ENCODE measurements around the gene DPPA3. TPM values are rescaled to one million over a fixed set of nuclear protein-coding genes. Genes with fewer than 3 reads are reported as not detected.

The DPPA3 gene
- total RNA-seq, 3 donors from 2014 or later (not counting 1 experiment from before 2014, with no cell fraction given) = not detected

GRCh38 chr12:7716381-7716780 lies 5.1 kb downstream of the DPPA3 start:
- Mint-ChIP-seq H3K9me3 (no peaks in the 10 kb centered on the region), H3K4me1 (no peaks in the 10 kb centered on the region), H3K4me3 (no peak overlapping the region), H3K36me3 (no peaks in the 10 kb centered on the region), H3K27ac (no peak overlapping the region), H3K27me3 (ENCODE audit: low read depth in 2 of 2) (peaks cover 0 to 25% of the 10 kb centered on the region in 2 donors)
- DNase-seq (peak in 1 of 2 donors; percentile 17), ATAC-seq (peak in 2 of 3 donors; percentile 34 to 59)
- no peaks in the 10 kb centered on the region for H3K27me3 ChIP-seq (ENCODE audit: control insufficient read depth, insufficient read depth, low read length)
- 34% methylated on average over 5 of the region's 5 CpGs for whole genome bisulfite sequencing (ENCODE audit: insufficient coverage)
- H3K4me1 ChIP-seq (ENCODE audit: control insufficient read depth, insufficient read depth, low read length) = no peaks in the 10 kb centered on the region
- intact Hi-C loops (cut with micrococcal nuclease) = loop anchor here (1.0 kb wide), 1 partner anchor 91 kb away; no protein-coding TSS in a partner anchor
- H3K4me3 ChIP-seq (ENCODE audit: low read length) = no peak overlapping the region
- TF ChIP-seq CTCF (IDR thresholded peaks at IDR 0.05) = peak; percentile 20
- H3K27ac ChIP-seq (ENCODE audit: low read length) = no peak overlapping the region
- no peaks in the 10 kb centered on the region for H3K36me3 ChIP-seq (ENCODE audit: control insufficient read depth, insufficient read depth, low read length)
- no peaks in the 10 kb centered on the region for H3K9me3 ChIP-seq (ENCODE audit: control insufficient read depth, insufficient read depth, low read length)

GRCh38 chr12:7719946-7720730 lies 8.9 kb downstream of the DPPA3 start:
- H3K27me3 ChIP-seq (ENCODE audit: control insufficient read depth, insufficient read depth, low read length) = no peaks in the 10 kb centered on the region
- DNase-seq = no peak

GRCh38 chr12:7723926-7724325 lies 12.7 kb downstream of the DPPA3 start:
- 98% methylated on average over 3 of the region's 3 CpGs for WGBS (ENCODE audit: insufficient coverage)
- no peak overlapping the region for H3K4me3 ChIP-seq (ENCODE audit: low read length)
- Mint-ChIP-seq H3K27me3 (ENCODE audit: low read depth in 2 of 2) (peaks cover under 1 to 3% of the 10 kb centered on the region in 2 donors), H3K9me3 (no peaks in the 10 kb centered on the region), H3K4me3 (no peak overlapping the region), H3K4me1 (no peaks in the 10 kb centered on the region), H3K27ac (no peak overlapping the region), H3K36me3 (no peaks in the 10 kb centered on the region)
- no peak overlapping the region for H3K27ac ChIP-seq (ENCODE audit: low read length)
- H3K27me3 ChIP-seq (ENCODE audit: control insufficient read depth, insufficient read depth, low read length) = no peaks in the 10 kb centered on the region
- no peak for ATAC-seq
- no peaks in the 10 kb centered on the region for H3K36me3 ChIP-seq (ENCODE audit: control insufficient read depth, insufficient read depth, low read length)
- no peaks in the 10 kb centered on the region for H3K9me3 ChIP-seq (ENCODE audit: control insufficient read depth, insufficient read depth, low read length)
- no peak for TF ChIP-seq CTCF (IDR thresholded peaks at IDR 0.05)
- no peak for DNase-seq
- no peaks in the 10 kb centered on the region for H3K4me1 ChIP-seq (ENCODE audit: control insufficient read depth, insufficient read depth, low read length)
- intact Hi-C loops (cut with micrococcal nuclease) = no loop called here

More at GRCh38 chr12:7719946-7720730, 8.9 kb downstream of the DPPA3 start:
- no peak for ATAC-seq
- no peaks in the 10 kb centered on the region for H3K9me3 Mint-ChIP-seq
- TF ChIP-seq CTCF (IDR thresholded peaks at IDR 0.05) = no peak
- H3K27ac ChIP-seq (ENCODE audit: low read length) = no peak overlapping the region
- no peaks in the 10 kb centered on the region for H3K4me1 Mint-ChIP-seq
- H3K27me3 Mint-ChIP-seq (ENCODE audit: low read depth in 2 of 2) = peaks cover 0 to 25% of the 10 kb centered on the region in 2 donors
- H3K4me1 ChIP-seq (ENCODE audit: control insufficient read depth, insufficient read depth, low read length) = no peaks in the 10 kb centered on the region
- H3K36me3 Mint-ChIP-seq = no peaks in the 10 kb centered on the region
- H3K9me3 ChIP-seq (ENCODE audit: control insufficient read depth, insufficient read depth, low read length) = no peaks in the 10 kb centered on the region
- no peak overlapping the region for H3K4me3 ChIP-seq (ENCODE audit: low read length)
- intact Hi-C loops (cut with micrococcal nuclease) = no loop called here
- H3K4me3 Mint-ChIP-seq = no peak overlapping the region
- WGBS (ENCODE audit: insufficient coverage) = 79% methylated on average over 11 of the region's 15 CpGs
- no peak overlapping the region for H3K27ac Mint-ChIP-seq
- H3K36me3 ChIP-seq (ENCODE audit: control insufficient read depth, insufficient read depth, low read length) = no peaks in the 10 kb centered on the region
